Right ventricle myocardium inferior (tissue), 1 donor: ENCODE measurements around the gene RAB7A. TPM values are rescaled to one million over a fixed set of nuclear protein-coding genes. Genes with fewer than 3 reads are reported as not detected.
"Not testable (repeated sequence)": the region's sequence is repeated elsewhere in the genome, so short reads cannot be mapped to it uniquely, and the experiment has no call there.

ENCODE experiments used
- ATAC-seq: fragments of 200-7000 bp; cut with Tn5 transposase; one replicate; pipeline ENCODE4 v1.9.1; 2020; ENCODE audit warnings: mild to moderate bottlenecking, moderate library complexity
- DNase-seq: peaks from one replicate; pipeline ENCODE4 v3.0.0; 2021; ENCODE audit errors: missing footprints
- intact Hi-C: fragments of 100-400 bp; cut with DNase I; formaldehyde crosslinking; loops from one replicate; pipeline ENCODE4 v1.11.0; 2022
- total RNA-seq: library from RNA; stranded (reverse); fragmentation: NEBNext Ultra II Directional; extraction: Animal tissue kit (Norgen Biotek cat#: 25700); gene quantifications from one replicate; pipeline ENCODE4 v1.2.1, GENCODE V29; 2021
- donor health status: DM: no; HTN: yes; CAD: no; lungs with severe emphysema.

The RAB7A gene
- total RNA-seq, 1 donor from 2014 or later, result 242 TPM

- no peak for DNase-seq
- intact Hi-C loops, result no loop called here
- ATAC-seq, result no peak
Observed at GRCh38 chr3:128709038-128709437, 16.9 kb upstream of the RAB7A start.

- DNase-seq (no peak), ATAC-seq (no peak)
- intact Hi-C loops, result no loop called here
Observed at GRCh38 chr3:128709506-128710210, 16.3 kb upstream of the RAB7A start.

GRCh38 chr3:128710816-128711433, 15.1 kb upstream of the RAB7A start:
- DNase-seq (no peak), ATAC-seq (no peak)
- intact Hi-C loops, result no loop called here

GRCh38 chr3:128712848-128713247, 13.1 kb upstream of the RAB7A start:
- intact Hi-C loops, result no loop called here
- DNase-seq, result no peak
- no peak for ATAC-seq

- intact Hi-C loops, result no loop called here
- no peak for DNase-seq
- no peak for ATAC-seq
Observed at GRCh38 chr3:128714887-128715491, 11.0 kb upstream of the RAB7A start.

GRCh38 chr3:128718892-128719291, 7.1 kb upstream of the RAB7A start:
- ATAC-seq, intact Hi-C loops: not testable (repeated sequence)
- DNase-seq, result peak; percentile 72

- ATAC-seq, result no peak
- intact Hi-C loops, result no loop called here
- DNase-seq, result no peak
Observed at GRCh38 chr3:128720891-128721290, 5.1 kb upstream of the RAB7A start.

GRCh38 chr3:128723477-128723876, 2.5 kb upstream of the RAB7A start:
- intact Hi-C loops, result no loop called here
- DNase-seq, result no peak
- no peak for ATAC-seq

GRCh38 chr3:128725547-128726022, 398 bp upstream of the RAB7A start:
- ATAC-seq, result no peak
- no peak for DNase-seq

GRCh38 chr3:128727059-128727458, 1.1 kb downstream of the RAB7A start:
- DNase-seq, result no peak
- no peak for ATAC-seq
- intact Hi-C loops, result loop anchor here (2.0 to 5.0 kb wide), 3 partner anchors 46 to 120 kb away; no protein-coding TSS in a partner anchor

More at GRCh38 chr3:128725547-128726022, 398 bp upstream of the RAB7A start:
- intact Hi-C loops, result loop anchor here (2.0 to 5.0 kb wide), 4 partner anchors 27 to 122 kb away; no protein-coding TSS in a partner anchor

- intact Hi-C loops, result loop anchor here (2.0 to 5.0 kb wide), 3 partner anchors 47 to 120 kb away; no protein-coding TSS in a partner anchor
- DNase-seq (no peak), ATAC-seq (no peak)
Observed at GRCh38 chr3:128727485-128727884, 1.5 kb downstream of the RAB7A start.

- DNase-seq (no peak), ATAC-seq (no peak)
- intact Hi-C loops, result loop anchor here (2.0 to 5.0 kb wide), 3 partner anchors 47 to 119 kb away; no protein-coding TSS in a partner anchor
Observed at GRCh38 chr3:128727996-128728395, 2.0 kb downstream of the RAB7A start.

GRCh38 chr3:128728521-128728920, 2.5 kb downstream of the RAB7A start:
- not testable (repeated sequence) for ATAC-seq, DNase-seq
- intact Hi-C loops, result loop anchor here (5.0 kb wide), 2 partner anchors 54 to 119 kb away; no protein-coding TSS in a partner anchor

GRCh38 chr3:128730471-128730870, 4.5 kb downstream of the RAB7A start:
- DNase-seq (no peak), ATAC-seq (no peak)
- intact Hi-C loops, result loop anchor here (5.0 kb wide), 1 partner anchor 37 kb away; no protein-coding TSS in a partner anchor

- intact Hi-C loops, result loop anchor here (5.0 kb wide), 1 partner anchor 33 kb away; no protein-coding TSS in a partner anchor
- ATAC-seq, result no peak
- DNase-seq, result no peak
Observed at GRCh38 chr3:128734523-128735189, 8.7 kb downstream of the RAB7A start.

GRCh38 chr3:128735287-128735686, 9.3 kb downstream of the RAB7A start:
- DNase-seq (no peak), ATAC-seq (no peak)
- intact Hi-C loops, result no loop called here

- ATAC-seq, result no peak
- no peak for DNase-seq
- intact Hi-C loops, result no loop called here
Observed at GRCh38 chr3:128735884-128736283, 9.9 kb downstream of the RAB7A start.

- intact Hi-C loops, result no loop called here
- DNase-seq (no peak), ATAC-seq (no peak)
Observed at GRCh38 chr3:128736601-128737000, 10.6 kb downstream of the RAB7A start.

GRCh38 chr3:128740621-128741020, 14.6 kb downstream of the RAB7A start:
- intact Hi-C loops, result no loop called here
- DNase-seq (no peak), ATAC-seq (no peak)
